Loucy (cell line): ENCODE data around the gene SLC35G3.

ENCODE experiments used
- H2AFZ ChIP-seq: fragments of 200-600 bp; sonication (generic); 2 replicates; pipeline ENCODE4 v1.6.0; 2016; ENCODE audit warnings: antibody characterized with exemption, mild to moderate bottlenecking, low read length, moderate library complexity
- H3F3A ChIP-seq: fragments of 200-600 bp; 2 replicates; pipeline ENCODE4 v1.6.0; 2016; ENCODE audit warnings: antibody characterized with exemption, low read depth, mild to moderate bottlenecking
- H3K27me3 ChIP-seq: fragments of 200-600 bp; sonication (generic); 2 replicates; pipeline ENCODE4 v1.6.1; 2014; ENCODE audit warnings: low read length, mild to moderate bottlenecking; ENCODE audit not compliant: insufficient read depth, poor library complexity, severe bottlenecking
- H3K36me3 ChIP-seq: fragments of 200-600 bp; sonication (generic); 2 replicates; pipeline ENCODE4 v1.6.1; 2016; ENCODE audit warnings: low read length; ENCODE audit not compliant: insufficient read depth
- H3K4me1 ChIP-seq: fragments of 200-600 bp; sonication (generic); 2 replicates; pipeline ENCODE4 v1.5.1; 2014; ENCODE audit warnings: low read length, mild to moderate bottlenecking; ENCODE audit not compliant: insufficient read depth, poor library complexity, severe bottlenecking
- H3K4me2 ChIP-seq: fragments of 200-600 bp; sonication (generic); 2 replicates; pipeline ENCODE4 v1.6.0; 2014; ENCODE audit warnings: antibody characterized with exemption, low read length, low read depth, mild to moderate bottlenecking; ENCODE audit not compliant: poor library complexity, severe bottlenecking
- H3K4me3 ChIP-seq: fragments of 200-600 bp; sonication (generic); 2 replicates; pipeline ENCODE4 v1.5.1; 2014; ENCODE audit warnings: low read length, mild to moderate bottlenecking, mixed read lengths; ENCODE audit not compliant: poor library complexity, severe bottlenecking
- H3K79me2 ChIP-seq: fragments of 200-600 bp; sonication (generic); 2 replicates; pipeline ENCODE4 v1.6.1; 2014; ENCODE audit warnings: low read length; ENCODE audit not compliant: insufficient read depth
- H3K9ac ChIP-seq: fragments of 200-600 bp; sonication (generic); 2 replicates; pipeline ENCODE4 v1.6.0; 2014; ENCODE audit warnings: mild to moderate bottlenecking, low read depth, low read length, moderate library complexity; ENCODE audit not compliant: poor library complexity, severe bottlenecking
- H3K9me2 ChIP-seq: fragments of 200-600 bp; sonication (generic); replicated peaks from 2 replicates; pipeline ENCODE4 v1.6.1; 2016; ENCODE audit warnings: low read depth, low read length, mixed read lengths
- H3K9me3 ChIP-seq: fragments of 200-600 bp; sonication (generic); 2 replicates; pipeline ENCODE4 v1.6.1; 2014; ENCODE audit warnings: mild to moderate bottlenecking, antibody characterized with exemption, low read length, low read depth; ENCODE audit not compliant: insufficient read depth
- H4K20me1 ChIP-seq: fragments of 200-600 bp; sonication (generic); 2 replicates; pipeline ENCODE4 v1.6.0; 2014; ENCODE audit warnings: antibody characterized with exemption, low read length, mild to moderate bottlenecking; ENCODE audit not compliant: insufficient read depth, poor library complexity, severe bottlenecking
- CTCF ChIP-seq: fragments of 200-600 bp; sonication (generic); conservative IDR thresholded peaks from 2 replicates; pipeline ENCODE4 v1.5.1; 2014; ENCODE audit warnings: mild to moderate bottlenecking, antibody characterized with exemption, low read length
- EZH2phosphoT487 ChIP-seq: fragments of 200-600 bp; IDR thresholded peaks from 2 replicates; pipeline ENCODE4 v1.6.1; 2018; ENCODE audit warnings: antibody characterized with exemption, mild to moderate bottlenecking, moderate library complexity, borderline replicate concordance

SLC35G3 gene

GRCh38 chr17:35187481-35187880 lies 6.7 kb downstream of the SLC35G3 start:
- Histone ChIP-seq H3K9me2 (no peaks in the 10 kb centered on the region), H3K79me2 (no peaks in the 10 kb centered on the region), H3K4me1 (no peaks in the 10 kb centered on the region), H3K4me2 (no peak overlapping the region), H3F3A (no peaks in the 10 kb centered on the region), H3K36me3 (no peaks in the 10 kb centered on the region), H3K9ac (no peak overlapping the region), H3K27me3 (peaks cover 46% of the 10 kb centered on the region), H4K20me1 (no peaks in the 10 kb centered on the region), H3K4me3 (no peak overlapping the region), H3K9me3 (no peaks in the 10 kb centered on the region), H2AFZ (no peak overlapping the region)
- TF ChIP-seq CTCF (no peak), EZH2phosphoT487 (no peak)

- H3K4me1 ChIP-seq: no peaks in the 10 kb centered on the region
- no peaks in the 10 kb centered on the region for H3K36me3 ChIP-seq
- no peak overlapping the region for H2AFZ ChIP-seq
- no peaks in the 10 kb centered on the region for H4K20me1 ChIP-seq
- no peaks in the 10 kb centered on the region for H3K79me2 ChIP-seq
- H3K4me3 ChIP-seq: no peak overlapping the region
- no peaks in the 10 kb centered on the region for H3F3A ChIP-seq
- TF ChIP-seq CTCF: no peak
- TF ChIP-seq EZH2phosphoT487: no peak
- peaks cover 46% of the 10 kb centered on the region for H3K27me3 ChIP-seq
- H3K9me3 ChIP-seq: no peaks in the 10 kb centered on the region
- no peak overlapping the region for H3K4me2 ChIP-seq
- no peak overlapping the region for H3K9ac ChIP-seq
- H3K9me2 ChIP-seq: no peaks in the 10 kb centered on the region
Observed at GRCh38 chr17:35185849-35186248, 8.3 kb downstream of the SLC35G3 start.

- Histone ChIP-seq H3K9me3 (no peaks in the 10 kb centered on the region), H3K27me3 (peaks cover 40% of the 10 kb centered on the region), H3K4me2 (no peak overlapping the region)
Observed at GRCh38 chr17:35184274-35184673, 9.9 kb downstream of the SLC35G3 start.

More at GRCh38 chr17:35184274-35184673, 9.9 kb downstream of the SLC35G3 start:
- H2AFZ ChIP-seq: no peak overlapping the region
- H3K4me1 ChIP-seq: no peaks in the 10 kb centered on the region
- no peak overlapping the region for H3K9ac ChIP-seq
- H3K79me2 ChIP-seq: no peaks in the 10 kb centered on the region
- no peaks in the 10 kb centered on the region for H3F3A ChIP-seq
- no peaks in the 10 kb centered on the region for H4K20me1 ChIP-seq
- H3K4me3 ChIP-seq: no peak overlapping the region
- no peaks in the 10 kb centered on the region for H3K9me2 ChIP-seq
- no peaks in the 10 kb centered on the region for H3K36me3 ChIP-seq
- TF ChIP-seq CTCF: no peak
- no peak for TF ChIP-seq EZH2phosphoT487
